GM19395 (cell line): ENCODE results near the gene RELCH.

Source experiments
- ATAC-seq: cut with Tn5 transposase; IDR thresholded peaks from one replicate; pipeline ENCODE4 v1.9.1; 2021; ENCODE audit warnings: mild to moderate bottlenecking, moderate library complexity; ENCODE audit not compliant: unreplicated experiment

RELCH gene

DNA sequence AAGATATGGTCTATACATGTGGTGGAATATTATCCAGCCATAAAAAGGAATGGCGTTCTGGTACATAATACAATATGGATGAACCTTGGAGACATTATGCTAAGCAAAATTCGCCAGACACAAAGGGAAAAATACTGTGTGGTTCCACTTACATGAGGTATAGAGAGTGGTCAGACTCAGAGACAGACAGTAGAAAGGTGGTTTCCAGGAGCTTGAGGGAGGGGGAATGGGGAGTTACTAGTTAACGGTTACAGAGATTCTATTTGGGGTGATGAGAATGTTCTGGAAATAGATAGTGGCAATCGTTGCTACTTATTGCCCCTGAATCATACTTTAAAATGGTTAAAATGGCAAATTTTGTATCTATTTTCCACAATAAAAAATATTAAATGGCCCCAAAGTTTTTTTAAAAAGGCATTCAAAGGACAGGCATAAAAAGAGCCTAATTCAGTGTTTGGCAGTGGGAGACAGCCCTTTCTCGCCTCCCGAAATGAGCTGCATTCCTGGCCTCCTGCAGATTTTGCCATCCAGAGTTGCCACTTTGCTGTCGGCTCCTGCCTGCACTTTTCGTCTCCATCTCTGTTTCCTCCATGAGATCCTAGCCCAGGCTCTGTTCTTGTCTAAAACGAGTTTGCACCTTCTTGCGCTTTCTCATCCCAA, 151.5 kb downstream of the RELCH start:
- ATAC-seq, result no peak

DNA sequence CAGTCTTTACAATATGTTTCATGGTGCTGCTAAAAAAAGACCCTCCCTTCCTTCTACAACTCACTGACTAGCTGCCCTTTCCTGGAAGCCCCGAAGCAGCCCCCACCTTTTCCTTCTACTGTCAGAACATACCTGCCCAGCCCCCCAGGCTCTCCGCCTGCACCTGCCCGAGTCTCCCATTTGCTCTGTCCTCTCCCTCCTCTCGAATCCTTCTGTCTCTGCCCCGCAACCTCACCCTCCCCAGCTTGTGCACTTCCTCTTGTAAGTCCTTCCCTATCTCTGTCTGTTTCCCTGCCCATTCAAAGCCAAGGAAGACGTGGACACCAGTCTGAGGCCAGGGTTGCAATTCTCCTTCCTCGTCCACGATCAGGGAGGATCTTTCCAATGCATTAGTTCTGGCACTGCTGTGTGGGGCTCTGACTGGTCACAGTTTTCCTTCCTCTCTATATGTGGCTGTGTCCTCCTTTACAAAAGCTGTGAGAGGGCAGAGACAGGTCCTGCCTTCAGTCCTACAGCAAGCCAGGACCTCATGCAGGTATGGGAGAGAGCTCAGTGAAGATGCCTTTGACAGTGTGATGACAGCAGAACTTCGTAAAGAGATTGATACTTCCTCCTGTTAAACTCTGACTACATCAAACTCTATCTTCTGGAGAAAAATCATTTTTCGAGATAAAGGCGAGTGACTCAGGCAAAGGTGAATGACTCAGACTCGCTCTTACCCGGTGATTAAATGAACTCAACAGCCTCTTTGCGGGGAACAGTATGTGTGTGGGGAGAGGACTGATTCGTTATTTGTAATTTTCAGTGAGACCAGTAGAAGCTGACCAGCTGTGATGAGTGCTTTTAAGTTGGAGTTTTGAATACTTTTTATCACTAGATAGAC, 152.3 kb downstream of the RELCH start:
- ATAC-seq, result no peak

DNA sequence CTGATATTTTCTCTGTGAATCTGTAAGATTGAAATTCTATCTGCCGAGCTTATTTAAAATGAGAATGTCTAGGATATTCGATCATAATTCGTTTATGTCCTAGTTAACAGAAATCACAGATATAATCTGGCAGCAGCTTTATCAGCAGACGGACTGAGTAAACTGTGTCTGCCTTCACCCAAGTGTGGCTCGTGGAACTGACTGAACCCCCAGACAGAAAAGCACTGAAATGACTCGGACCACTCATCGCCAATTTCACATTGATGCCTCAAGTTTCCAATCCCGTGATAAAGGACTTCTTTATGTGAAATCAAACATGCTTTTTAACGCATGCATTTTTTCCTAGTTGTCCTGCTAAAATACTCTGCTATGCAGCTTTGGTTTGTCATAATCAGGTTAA, 153.9 kb downstream of the RELCH start:
- ATAC-seq, result no peak

- no peak for ATAC-seq
Observed at GRCh38 chr18:62341473-62341872, 154.4 kb downstream of the RELCH start.

DNA sequence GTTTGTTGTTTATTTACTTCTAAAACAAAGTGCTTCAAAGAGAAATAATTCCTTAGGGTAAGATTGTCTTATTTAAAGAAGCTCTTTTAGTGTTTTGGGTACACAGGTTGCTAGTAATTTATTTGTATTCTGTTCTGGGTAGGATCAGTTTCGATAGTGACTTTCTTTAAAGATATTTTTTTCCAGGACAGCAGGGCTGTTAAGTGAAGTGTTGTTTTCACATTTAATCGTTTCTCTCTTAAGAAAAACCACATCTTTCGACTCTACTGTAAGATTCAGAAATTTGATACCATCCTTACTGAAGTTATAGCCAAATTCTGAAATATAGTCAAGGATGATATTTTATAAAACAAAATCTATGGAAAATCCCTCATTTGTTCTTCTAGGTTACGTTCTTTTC, 155.8 kb downstream of the RELCH start:
- no peak for ATAC-seq

DNA sequence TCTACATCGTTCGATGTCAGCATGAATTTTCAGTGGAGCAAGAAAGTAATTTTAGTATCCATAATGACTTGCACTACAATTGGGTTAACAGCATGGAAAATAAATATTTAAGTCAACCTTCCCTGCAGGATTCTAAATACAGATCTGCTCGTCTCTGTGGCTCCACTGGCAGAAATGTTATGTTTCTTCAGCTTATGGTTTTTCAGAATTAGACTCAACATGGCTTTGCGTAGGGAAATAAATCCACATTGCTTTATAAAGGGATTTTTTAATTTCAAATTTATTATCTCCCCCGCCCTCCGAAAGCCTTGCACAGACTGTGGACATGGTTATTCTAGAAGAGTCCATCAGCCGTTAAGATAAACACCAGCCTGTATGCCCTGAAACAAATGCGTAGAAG, 156.3 kb downstream of the RELCH start:
- ATAC-seq, result no peak

- no peak for ATAC-seq
Observed at GRCh38 chr18:62345909-62346308, 158.9 kb downstream of the RELCH start.

GRCh38 chr18:62346333-62347088, 159.5 kb downstream of the RELCH start:
- ATAC-seq, result no peak

DNA sequence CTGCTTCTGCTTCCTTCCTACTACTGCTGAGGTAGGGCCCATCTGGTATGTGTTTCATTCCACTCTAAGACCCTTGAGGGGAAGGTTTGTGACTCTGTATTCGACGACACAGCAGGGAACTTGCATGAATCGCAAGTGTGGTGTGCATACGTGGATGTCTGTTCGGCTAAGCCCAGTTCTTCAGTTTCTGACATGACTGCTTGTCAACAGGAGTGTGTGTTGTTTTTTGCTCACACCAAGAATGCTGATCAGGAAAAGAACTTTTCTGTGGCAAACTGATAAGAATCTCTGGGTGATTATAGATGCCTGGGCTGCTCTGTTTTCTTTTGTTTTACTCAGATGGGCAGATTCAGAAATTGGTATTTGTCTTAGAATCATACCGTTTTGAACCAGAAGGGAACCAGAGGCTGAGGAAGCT, 160.0 kb downstream of the RELCH start:
- ATAC-seq, result no peak

- ATAC-seq, result no peak
Observed at GRCh38 chr18:62348474-62348873, 161.4 kb downstream of the RELCH start.

GRCh38 chr18:62353170-62353569, 166.1 kb downstream of the RELCH start:
- no peak for ATAC-seq

DNA sequence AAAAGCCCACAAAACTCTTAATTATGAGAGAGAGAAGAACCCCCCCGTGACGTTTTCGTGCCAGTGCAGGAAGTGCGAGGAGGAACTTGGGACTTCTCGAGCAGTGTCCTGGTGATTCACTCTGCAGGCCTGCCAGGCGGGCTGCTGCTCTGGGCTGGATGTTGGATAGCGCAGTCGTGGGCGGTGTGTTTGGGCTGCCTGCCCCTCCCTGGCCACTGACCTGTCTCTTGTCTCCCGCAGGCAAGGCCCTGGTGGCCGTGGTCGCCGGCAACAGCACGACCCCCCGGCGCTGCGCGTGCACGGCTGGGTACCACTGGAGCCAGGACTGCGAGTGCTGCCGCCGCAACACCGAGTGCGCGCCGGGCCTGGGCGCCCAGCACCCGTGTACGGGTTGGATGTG, 167.1 kb downstream of the RELCH start:
- no peak for ATAC-seq

GRCh38 chr18:62357079-62357719, 170.1 kb downstream of the RELCH start:
- no peak for ATAC-seq
